ENCODE data around the gene USP31. TPM values are rescaled to one million over a fixed set of nuclear protein-coding genes. Genes with fewer than 3 reads are reported as not detected.

Gene USP31
- total and polyA plus RNA-seq, 2 donors from 2014 or later, result 3.5 to 19.7 TPM

GRCh38 chr16:23175651-23176050 is 26.4 kb upstream of the USP31 start:
- Histone ChIP-seq H3K36me3 (ENCODE audit: control insufficient read depth in 2 of 3, insufficient read depth in 3 of 3, low read length in 3 of 3) (no peaks in the 10 kb centered on the region), H3K4me3 (ENCODE audit: low read length in 3 of 3) (no peak overlapping the region), H3K9me3 (ENCODE audit: control insufficient read depth in 2 of 3, insufficient read depth in 1 of 3, low read length in 3 of 3) (no peaks in the 10 kb centered on the region), H3K4me1 (ENCODE audit: control insufficient read depth in 2 of 3, insufficient read depth in 2 of 3, low read depth in 1 of 3, low read length in 3 of 3) (no peaks in the 10 kb centered on the region), H3K9ac (ENCODE audit: low read length in 3 of 3) (no peak overlapping the region), H3K27me3 (ENCODE audit: control insufficient read depth, insufficient read depth, low read length) (no peaks in the 10 kb centered on the region), H3K27ac (ENCODE audit: low read depth in 2 of 2, low read length in 2 of 2) (no peak overlapping the region)
- intact Hi-C loops (cut with DNase I), result no loop called here
- DNase-seq, result no peak
- TF ChIP-seq CTCF (IDR thresholded peaks at IDR 0.05; ENCODE audit: borderline replicate concordance, extremely low read depth, insufficient read depth), result no peak
- no peak for FAIRE-seq

- Histone ChIP-seq H3K9ac (ENCODE audit: low read length in 3 of 3) (no peak overlapping the region), H3K4me3 (ENCODE audit: low read length in 3 of 3) (no peak overlapping the region), H3K36me3 (ENCODE audit: control insufficient read depth in 2 of 3, insufficient read depth in 3 of 3, low read length in 3 of 3) (no peaks in the 10 kb centered on the region), H3K9me3 (ENCODE audit: control insufficient read depth in 2 of 3, insufficient read depth in 1 of 3, low read length in 3 of 3) (no peaks in the 10 kb centered on the region), H3K27me3 (ENCODE audit: control insufficient read depth, insufficient read depth, low read length) (no peaks in the 10 kb centered on the region), H3K4me1 (ENCODE audit: control insufficient read depth in 2 of 3, insufficient read depth in 2 of 3, low read depth in 1 of 3, low read length in 3 of 3) (no peaks in the 10 kb centered on the region), H3K27ac (ENCODE audit: low read depth in 2 of 2, low read length in 2 of 2) (no peak overlapping the region)
- intact Hi-C loops (cut with DNase I), result no loop called here
- FAIRE-seq, result no peak
- TF ChIP-seq CTCF (IDR thresholded peaks at IDR 0.05; ENCODE audit: borderline replicate concordance, extremely low read depth, insufficient read depth), result no peak
- peak in 3 of 5 donors; percentile 36 to 61 (median 61) for DNase-seq
These were observed 25.4 kb upstream of the USP31 start for GRCh38 chr16:23174622-23175021.

- no peak for FAIRE-seq
These were observed 23.7 kb upstream of the USP31 start for GRCh38 chr16:23172994-23173393.

More at GRCh38 chr16:23172994-23173393, 23.7 kb upstream of the USP31 start:
- Histone ChIP-seq H3K4me3 (ENCODE audit: low read length in 3 of 3) (no peak overlapping the region), H3K27ac (ENCODE audit: low read depth in 2 of 2, low read length in 2 of 2) (no peak overlapping the region), H3K36me3 (ENCODE audit: control insufficient read depth in 2 of 3, insufficient read depth in 3 of 3, low read length in 3 of 3) (no peaks in the 10 kb centered on the region), H3K4me1 (ENCODE audit: control insufficient read depth in 2 of 3, insufficient read depth in 2 of 3, low read depth in 1 of 3, low read length in 3 of 3) (no peaks in the 10 kb centered on the region), H3K9me3 (ENCODE audit: control insufficient read depth in 2 of 3, insufficient read depth in 1 of 3, low read length in 3 of 3) (no peaks in the 10 kb centered on the region), H3K27me3 (ENCODE audit: control insufficient read depth, insufficient read depth, low read length) (no peaks in the 10 kb centered on the region), H3K9ac (ENCODE audit: low read length in 3 of 3) (no peak overlapping the region)
- TF ChIP-seq CTCF (IDR thresholded peaks at IDR 0.05; ENCODE audit: borderline replicate concordance, extremely low read depth, insufficient read depth), result no peak
- intact Hi-C loops (cut with DNase I), result no loop called here
- no peak for DNase-seq

Data from kidney (tissue), 14 donors.